ENCODE data around the gene KICS2. TPM values are rescaled to one million over a fixed set of nuclear protein-coding genes. Genes with fewer than 3 reads are reported as not detected.

KICS2 gene
- polyA plus RNA-seq, 1 donor from 2014 or later = 0.83 TPM

GRCh38 chr12:64253356-64253755 lies 31.3 kb upstream of the KICS2 start:
- Histone ChIP-seq H3K27me3 (ENCODE audit: insufficient read depth, low read depth, low read length) (no peaks in the 10 kb centered on the region), H3K79me2 (replicated peaks; ENCODE audit: insufficient read depth, low read length) (no peaks in the 10 kb centered on the region), H3K9ac (ENCODE audit: low read length) (no peak overlapping the region), H4K20me1 (ENCODE audit: insufficient read depth) (no peaks in the 10 kb centered on the region), H3K4me3 (ENCODE audit: low read length) (no peak overlapping the region), H3F3A (ENCODE audit: insufficient read depth, low read length, poor library complexity, severe bottlenecking) (no peaks in the 10 kb centered on the region), H3K4me2 (ENCODE audit: low read length) (no peak overlapping the region), H3K27ac (ENCODE audit: low read length) (no peak overlapping the region), H3K9me2 (ENCODE audit: insufficient read depth, low read length) (no peaks in the 10 kb centered on the region), H2AFZ (ENCODE audit: low read depth, low read length) (no peak overlapping the region), H3K9me3 (ENCODE audit: low read length) (no peaks in the 10 kb centered on the region), H3K36me3 (ENCODE audit: insufficient read depth, low read length) (no peaks in the 10 kb centered on the region)
- no peak for TF ChIP-seq RAD21 (conservative IDR thresholded peaks at IDR 0.05)
- TF ChIP-seq REST (IDR thresholded peaks at IDR 0.05; ENCODE audit: borderline replicate concordance) = no peak
- no peak for TF ChIP-seq CTCF (IDR thresholded peaks at IDR 0.05; ENCODE audit: poor library complexity, severe bottlenecking)
- no peak for TF ChIP-seq SMC3 (conservative IDR thresholded peaks at IDR 0.05; ENCODE audit: poor library complexity)

GRCh38 chr12:64252681-64253080 lies 30.6 kb upstream of the KICS2 start:
- H4K20me1 ChIP-seq (ENCODE audit: insufficient read depth) = no peaks in the 10 kb centered on the region
- H3K27me3 ChIP-seq (ENCODE audit: insufficient read depth, low read depth, low read length) = no peaks in the 10 kb centered on the region
- no peak for TF ChIP-seq REST (IDR thresholded peaks at IDR 0.05; ENCODE audit: borderline replicate concordance)
- no peak for TF ChIP-seq POLR2AphosphoS5 (IDR thresholded peaks at IDR 0.05)
- TF ChIP-seq EP300 (conservative IDR thresholded peaks at IDR 0.05; ENCODE audit: poor library complexity, severe bottlenecking) = no peak
- no peak for TF ChIP-seq RAD21 (conservative IDR thresholded peaks at IDR 0.05)
- no peak for TF ChIP-seq TAF1 (IDR thresholded peaks at IDR 0.05; ENCODE audit: low read depth)
- TF ChIP-seq MXI1 (conservative IDR thresholded peaks at IDR 0.05; ENCODE audit: poor library complexity, severe bottlenecking) = no peak
- no peak for TF ChIP-seq SMC3 (conservative IDR thresholded peaks at IDR 0.05; ENCODE audit: poor library complexity)
- no peak for TF ChIP-seq CTCF (IDR thresholded peaks at IDR 0.05; ENCODE audit: poor library complexity, severe bottlenecking)
- no peak for TF ChIP-seq EZH2 (IDR thresholded peaks at IDR 0.05; ENCODE audit: borderline replicate concordance, insufficient read depth, low read length, poor library complexity, severe bottlenecking)
- no peak overlapping the region for H3K4me2 ChIP-seq (ENCODE audit: low read length)
- no peaks in the 10 kb centered on the region for H3K79me2 ChIP-seq (replicated peaks; ENCODE audit: insufficient read depth, low read length)
- no peaks in the 10 kb centered on the region for H3K36me3 ChIP-seq (ENCODE audit: insufficient read depth, low read length)
- no peak overlapping the region for H3K27ac ChIP-seq (ENCODE audit: low read length)
- no peak overlapping the region for H3K9ac ChIP-seq (ENCODE audit: low read length)
- no peaks in the 10 kb centered on the region for H3F3A ChIP-seq (ENCODE audit: insufficient read depth, low read length, poor library complexity, severe bottlenecking)
- no peak overlapping the region for H3K4me3 ChIP-seq (ENCODE audit: low read length)
- no peaks in the 10 kb centered on the region for H3K9me2 ChIP-seq (ENCODE audit: insufficient read depth, low read length)
- no peak overlapping the region for H2AFZ ChIP-seq (ENCODE audit: low read depth, low read length)
- H3K9me3 ChIP-seq (ENCODE audit: low read length) = no peaks in the 10 kb centered on the region
